GM19395 (cell line): ENCODE results near the gene RAB6C.
"Not testable (repeated sequence)": the region's sequence is repeated elsewhere in the genome, so short reads cannot be mapped to it uniquely, and the experiment has no call there.

Experiments used
- ATAC-seq: cut with Tn5 transposase; IDR thresholded peaks from one replicate; pipeline ENCODE4 v1.9.1; 2021; ENCODE audit warnings: mild to moderate bottlenecking, moderate library complexity; ENCODE audit not compliant: unreplicated experiment

RAB6C gene

GRCh38 chr2:129993151-129993550 lies 13.7 kb downstream of the RAB6C start:
- ATAC-seq = not testable (repeated sequence)

GRCh38 chr2:129996657-129997237 lies 17.3 kb downstream of the RAB6C start:
- not testable (repeated sequence) for ATAC-seq

- ATAC-seq = not testable (repeated sequence)
Measured at GRCh38 chr2:129998771-129999170, 19.3 kb downstream of the RAB6C start.

- ATAC-seq = not testable (repeated sequence)
Measured at GRCh38 chr2:130005862-130006261, 26.4 kb downstream of the RAB6C start.

- ATAC-seq = not testable (repeated sequence)
Measured at GRCh38 chr2:130016701-130017100, 37.2 kb downstream of the RAB6C start.

GRCh38 chr2:130019402-130019801 lies 39.9 kb downstream of the RAB6C start:
- no peak for ATAC-seq

- ATAC-seq = not testable (repeated sequence)
Measured at GRCh38 chr2:130020069-130020468, 40.6 kb downstream of the RAB6C start.

GRCh38 chr2:130025931-130026330 lies 46.5 kb downstream of the RAB6C start:
- not testable (repeated sequence) for ATAC-seq
